ENCODE measurements around the gene NT5E. TPM values are rescaled to one million over a fixed set of nuclear protein-coding genes. Genes with fewer than 3 reads are reported as not detected.

Gene NT5E
- total and polyA plus RNA-seq, 4 donors = 19.7 to 68.9 (median 46.9) TPM

GRCh38 chr6:85479208-85479607 lies 29.3 kb downstream of the NT5E start:
- intact Hi-C loops (cut with DNase I) = no loop called here
- WGBS, 2 donors = 81 to 90% methylated on average over 1 of the region's 1 CpG

GRCh38 chr6:85482206-85482904 lies 32.5 kb downstream of the NT5E start:
- 56 to 58% methylated on average over 8 of the region's 8 CpGs for WGBS, 2 donors
- DNase-seq (no peak), ATAC-seq (ENCODE audit: low FRiP score) (peak; percentile 33)

More at GRCh38 chr6:85479208-85479607, 29.3 kb downstream of the NT5E start:
- H3K4me3 ChIP-seq (ENCODE audit: low read length in 2 of 2) = no peak overlapping the region
- H3K27ac ChIP-seq (ENCODE audit: low read depth in 1 of 2, low read length in 2 of 2) = no peak overlapping the region
- DNase-seq (no peak), ATAC-seq (ENCODE audit: low FRiP score) (no peak)
- H3K9me3 ChIP-seq (ENCODE audit: control insufficient read depth, low read length) = peaks cover 5% of the 10 kb centered on the region
- peaks cover 0 to 2% of the 10 kb centered on the region in 2 donors for H3K4me1 ChIP-seq (ENCODE audit: control insufficient read depth in 1 of 2, insufficient read depth in 2 of 2, low read length in 2 of 2)
- H3K27me3 ChIP-seq (ENCODE audit: control insufficient read depth in 1 of 2, insufficient read depth in 2 of 2, low read length in 1 of 2) = no peaks in the 10 kb centered on the region
- H3K36me3 ChIP-seq (ENCODE audit: control insufficient read depth in 1 of 2, insufficient read depth in 2 of 2, low read length in 1 of 2) = peaks cover 2 to 3% of the 10 kb centered on the region in 2 donors

DNA sequence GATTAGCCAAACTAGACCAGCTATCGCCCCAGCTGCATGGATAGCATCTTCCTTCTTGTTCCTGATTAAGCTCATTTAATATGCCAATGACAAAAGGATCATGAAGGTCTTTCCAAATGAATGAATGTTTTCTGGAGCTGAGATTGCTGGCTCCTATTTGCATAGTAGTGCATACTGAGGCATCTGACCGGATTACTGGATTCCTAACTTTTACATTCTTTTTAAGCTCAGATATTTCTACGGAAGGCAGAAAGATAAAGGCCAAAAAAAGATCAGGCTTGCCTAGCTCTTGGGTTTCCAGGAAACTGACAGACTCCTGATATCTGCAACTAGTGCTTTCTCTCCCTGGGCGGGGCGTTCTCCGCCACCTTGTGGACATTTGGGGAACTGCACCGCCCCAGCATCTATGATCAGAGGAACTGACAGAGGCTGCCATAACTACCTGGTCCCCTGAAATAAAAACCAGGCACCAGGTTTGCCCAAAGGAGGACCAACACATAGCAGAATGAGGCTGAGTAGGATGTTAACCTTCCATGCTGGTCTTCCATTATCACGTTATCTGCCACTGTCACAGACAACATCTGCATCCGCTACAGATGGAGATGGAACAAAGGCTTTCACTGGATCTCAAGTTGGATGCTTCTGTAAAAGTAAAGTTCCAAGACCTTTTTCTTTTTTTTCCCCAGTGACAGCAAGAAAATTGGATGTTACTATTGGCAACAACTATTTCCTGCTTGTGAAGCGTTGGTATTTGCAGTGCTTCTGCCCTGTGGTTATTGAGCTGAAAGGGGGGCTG lies 33.2 kb downstream of the NT5E start:
- 20 to 23% methylated on average over 10 of the region's 10 CpGs for WGBS, 2 donors
- peak overlapping the region in 1 of 2 donors; percentile 52 for H3K27ac ChIP-seq (ENCODE audit: low read depth in 1 of 2, low read length in 2 of 2)

More at GRCh38 chr6:85482206-85482904, 32.5 kb downstream of the NT5E start:
- no peaks in the 10 kb centered on the region for H3K9me3 ChIP-seq (ENCODE audit: control insufficient read depth, low read length)
- peak overlapping the region in 1 of 2 donors; percentile 52 for H3K27ac ChIP-seq (ENCODE audit: low read depth in 1 of 2, low read length in 2 of 2)
- H3K36me3 ChIP-seq (ENCODE audit: control insufficient read depth in 1 of 2, insufficient read depth in 2 of 2, low read length in 1 of 2) = peaks cover under 1 to 2% of the 10 kb centered on the region in 2 donors
- H3K4me3 ChIP-seq (ENCODE audit: low read length in 2 of 2) = no peak overlapping the region
- H3K27me3 ChIP-seq (ENCODE audit: control insufficient read depth in 1 of 2, insufficient read depth in 2 of 2, low read length in 1 of 2) = no peaks in the 10 kb centered on the region
- intact Hi-C loops (cut with DNase I) = loop anchor here (2.0 to 5.0 kb wide), 4 partner anchors 32 to 128 kb away; partner anchors contain the start of gene NT5E (in 1 of the 2)
- H3K4me1 ChIP-seq (ENCODE audit: control insufficient read depth in 1 of 2, insufficient read depth in 2 of 2, low read length in 2 of 2) = no peaks in the 10 kb centered on the region

DNA sequence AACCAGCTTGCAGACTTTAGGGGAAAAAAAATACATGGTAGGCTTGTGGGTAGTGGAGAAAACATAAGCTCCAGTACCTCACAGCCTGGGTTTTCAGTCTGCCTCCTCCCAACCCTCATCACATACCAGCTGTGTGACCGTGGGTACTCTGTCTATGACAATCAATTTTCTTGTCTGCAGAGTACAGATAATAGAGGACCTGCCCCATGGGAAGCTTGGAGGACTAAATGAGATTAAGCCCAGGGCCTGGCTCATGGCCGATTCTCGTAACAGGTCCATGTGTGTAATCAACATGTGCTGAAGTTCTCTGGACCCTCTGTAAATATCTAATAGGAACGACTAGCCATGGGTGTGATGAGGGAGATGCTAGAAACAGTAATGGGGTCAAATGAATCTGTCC lies 34.0 kb downstream of the NT5E start:
- Histone ChIP-seq H3K4me3 (ENCODE audit: low read length in 2 of 2) (no peak overlapping the region), H3K27ac (ENCODE audit: low read depth in 1 of 2, low read length in 2 of 2) (no peak overlapping the region), H3K27me3 (ENCODE audit: control insufficient read depth in 1 of 2, insufficient read depth in 2 of 2, low read length in 1 of 2) (no peaks in the 10 kb centered on the region), H3K36me3 (ENCODE audit: control insufficient read depth in 1 of 2, insufficient read depth in 2 of 2, low read length in 1 of 2) (peaks cover 1 to 2% of the 10 kb centered on the region in 2 donors), H3K4me1 (ENCODE audit: control insufficient read depth in 1 of 2, insufficient read depth in 2 of 2, low read length in 2 of 2) (no peaks in the 10 kb centered on the region), H3K9me3 (ENCODE audit: control insufficient read depth, low read length) (no peaks in the 10 kb centered on the region)
- no peak for ATAC-seq (ENCODE audit: low FRiP score)
- intact Hi-C loops (cut with DNase I) = loop anchor here (1.0 to 5.0 kb wide), 5 partner anchors 33 to 129 kb away; partner anchors contain the start of gene NT5E (in 1 of the 2)
- 61 to 67% methylated on average over 4 of the region's 4 CpGs for WGBS, 2 donors
- DNase-seq = no peak

More for the DNA sequence above, 33.2 kb downstream of the NT5E start:
- DNase-seq (peak; percentile 79 to 94), ATAC-seq (ENCODE audit: low FRiP score) (peak; percentile 94)
- Histone ChIP-seq H3K4me1 (ENCODE audit: control insufficient read depth in 1 of 2, insufficient read depth in 2 of 2, low read length in 2 of 2) (no peaks in the 10 kb centered on the region), H3K27me3 (ENCODE audit: control insufficient read depth in 1 of 2, insufficient read depth in 2 of 2, low read length in 1 of 2) (no peaks in the 10 kb centered on the region), H3K36me3 (ENCODE audit: control insufficient read depth in 1 of 2, insufficient read depth in 2 of 2, low read length in 1 of 2) (peaks cover 1 to 2% of the 10 kb centered on the region in 2 donors), H3K9me3 (ENCODE audit: control insufficient read depth, low read length) (no peaks in the 10 kb centered on the region), H3K4me3 (ENCODE audit: low read length in 2 of 2) (no peak overlapping the region)
- intact Hi-C loops (cut with DNase I) = loop anchor here (1.0 to 5.0 kb wide), 5 partner anchors 32 to 128 kb away; partner anchors contain the start of gene NT5E (in 1 of the 2)

- no peaks in the 10 kb centered on the region for H3K27me3 ChIP-seq (ENCODE audit: control insufficient read depth in 1 of 2, insufficient read depth in 2 of 2, low read length in 1 of 2)
- H3K9me3 ChIP-seq (ENCODE audit: control insufficient read depth, low read length) = no peaks in the 10 kb centered on the region
- peaks cover 1 to 2% of the 10 kb centered on the region in 2 donors for H3K36me3 ChIP-seq (ENCODE audit: control insufficient read depth in 1 of 2, insufficient read depth in 2 of 2, low read length in 1 of 2)
- H3K4me1 ChIP-seq (ENCODE audit: control insufficient read depth in 1 of 2, insufficient read depth in 2 of 2, low read length in 2 of 2) = no peaks in the 10 kb centered on the region
- no peak overlapping the region for H3K4me3 ChIP-seq (ENCODE audit: low read length in 2 of 2)
- ATAC-seq (ENCODE audit: low FRiP score) (no peak), DNase-seq (no peak)
- intact Hi-C loops (cut with DNase I) = loop anchor here (5.0 kb wide), 2 partner anchors 38 to 83 kb away; no protein-coding TSS in a partner anchor
- WGBS, 2 donors = 88 to 90% methylated on average over 5 of the region's 5 CpGs
- H3K27ac ChIP-seq (ENCODE audit: low read depth in 1 of 2, low read length in 2 of 2) = no peak overlapping the region
Observed at GRCh38 chr6:85484948-85485347, 35.1 kb downstream of the NT5E start.

DNA sequence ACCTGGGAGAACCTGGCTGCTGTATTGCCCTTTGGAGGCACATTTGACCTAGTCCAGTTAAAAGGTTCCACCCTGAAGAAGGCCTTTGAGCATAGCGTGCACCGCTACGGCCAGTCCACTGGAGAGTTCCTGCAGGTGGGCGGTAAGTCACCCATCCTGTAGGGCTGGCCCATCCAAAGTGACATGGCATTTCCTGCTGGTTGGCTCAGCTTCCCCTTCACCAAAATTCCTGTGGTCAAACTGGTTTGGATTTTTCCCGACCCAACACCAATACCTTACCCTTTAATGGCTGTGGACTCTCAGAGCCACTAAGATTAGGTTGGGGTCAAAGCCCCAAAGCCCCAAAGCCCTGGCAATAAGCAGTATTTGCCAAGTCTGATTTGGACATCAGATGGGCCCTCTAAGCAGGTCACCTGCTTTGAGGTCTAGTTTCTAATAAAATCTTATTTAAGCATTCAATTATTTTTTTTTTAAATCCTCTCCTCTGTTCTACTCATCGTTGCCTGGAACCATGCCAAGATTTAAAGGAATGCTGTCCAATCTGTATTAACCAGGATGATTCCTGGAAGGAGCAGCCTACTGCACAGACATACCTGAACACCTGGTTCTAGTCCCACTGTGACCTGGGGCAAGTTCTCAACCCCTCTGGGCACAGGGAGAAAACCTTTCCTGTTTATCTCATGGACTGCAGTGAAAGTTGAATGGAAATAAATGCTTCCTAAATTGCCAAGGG lies 40.8 kb downstream of the NT5E start:
- H3K36me3 ChIP-seq (ENCODE audit: control insufficient read depth in 1 of 2, insufficient read depth in 2 of 2, low read length in 1 of 2) = peaks cover 0 to 3% of the 10 kb centered on the region in 2 donors
- no peak overlapping the region for H3K27ac ChIP-seq (ENCODE audit: low read depth in 1 of 2, low read length in 2 of 2)
- no peak for ATAC-seq (ENCODE audit: low FRiP score)
- no peaks in the 10 kb centered on the region for H3K9me3 ChIP-seq (ENCODE audit: control insufficient read depth, low read length)
- no peak overlapping the region for H3K4me3 ChIP-seq (ENCODE audit: low read length in 2 of 2)
- intact Hi-C loops (cut with DNase I) = no loop called here
- H3K4me1 ChIP-seq (ENCODE audit: control insufficient read depth in 1 of 2, insufficient read depth in 2 of 2, low read length in 2 of 2) = no peaks in the 10 kb centered on the region
- no peak for DNase-seq
- no peaks in the 10 kb centered on the region for H3K27me3 ChIP-seq (ENCODE audit: control insufficient read depth in 1 of 2, insufficient read depth in 2 of 2, low read length in 1 of 2)
- 78 to 79% methylated on average over 6 of the region's 6 CpGs for WGBS, 2 donors

- no peak overlapping the region for H3K4me3 ChIP-seq (ENCODE audit: low read length in 2 of 2)
- no peak for ATAC-seq (ENCODE audit: low FRiP score)
- no peaks in the 10 kb centered on the region for H3K9me3 ChIP-seq (ENCODE audit: control insufficient read depth, low read length)
- no peak for DNase-seq
- WGBS, 2 donors = 93 to 97% methylated on average over 1 of the region's 1 CpG
- intact Hi-C loops (cut with DNase I) = no loop called here
- peaks cover 0 to 1% of the 10 kb centered on the region in 2 donors for H3K36me3 ChIP-seq (ENCODE audit: control insufficient read depth in 1 of 2, insufficient read depth in 2 of 2, low read length in 1 of 2)
- H3K27me3 ChIP-seq (ENCODE audit: control insufficient read depth in 1 of 2, insufficient read depth in 2 of 2, low read length in 1 of 2) = no peaks in the 10 kb centered on the region
- H3K4me1 ChIP-seq (ENCODE audit: control insufficient read depth in 1 of 2, insufficient read depth in 2 of 2, low read length in 2 of 2) = no peaks in the 10 kb centered on the region
- H3K27ac ChIP-seq (ENCODE audit: low read depth in 1 of 2, low read length in 2 of 2) = no peak overlapping the region
Observed at GRCh38 chr6:85493389-85493788, 43.5 kb downstream of the NT5E start.

Data from aorta (tissue), 5 donors.